22Rv1 (cell line): Measurements from ENCODE around the gene C8B.

Experiments used
- H3K27ac ChIP-seq: fragments of 450-650 bp; 2 replicates; pipeline ENCODE4 v1.5.1; 2017
- CTCF ChIP-seq: fragments of 450-650 bp; IDR thresholded peaks from 2 replicates; pipeline ENCODE4 v1.5.1; 2017; ENCODE audit warnings: mild to moderate bottlenecking
- ZFX ChIP-seq: fragments of 450-650 bp; IDR thresholded peaks from 2 replicates; pipeline ENCODE4 v1.6.1; 2017; ENCODE audit warnings: antibody characterized with exemption, borderline replicate concordance

Gene C8B

DNA sequence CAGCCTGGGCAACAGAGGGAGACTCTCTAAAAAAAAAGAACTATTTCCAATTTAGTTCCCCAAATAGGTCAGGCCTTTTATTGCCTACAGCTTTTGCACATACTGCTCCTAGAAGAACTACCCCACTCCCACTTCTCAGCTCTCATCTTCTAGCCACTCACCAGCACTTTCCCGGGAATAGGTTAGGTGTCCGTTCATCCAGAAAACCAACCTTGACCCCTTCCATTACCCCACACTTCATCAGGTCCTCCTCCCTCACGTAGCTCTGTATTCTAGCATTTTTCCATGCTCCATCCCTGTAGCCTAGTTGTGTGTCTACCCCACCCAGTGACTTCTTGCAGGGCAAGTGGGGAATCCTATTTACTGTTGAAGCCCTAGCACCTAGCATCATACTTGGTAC lies 42.6 kb downstream of the C8B start:
- no peak overlapping the region for H3K27ac ChIP-seq
- TF ChIP-seq ZFX (no peak), CTCF (no peak)

DNA sequence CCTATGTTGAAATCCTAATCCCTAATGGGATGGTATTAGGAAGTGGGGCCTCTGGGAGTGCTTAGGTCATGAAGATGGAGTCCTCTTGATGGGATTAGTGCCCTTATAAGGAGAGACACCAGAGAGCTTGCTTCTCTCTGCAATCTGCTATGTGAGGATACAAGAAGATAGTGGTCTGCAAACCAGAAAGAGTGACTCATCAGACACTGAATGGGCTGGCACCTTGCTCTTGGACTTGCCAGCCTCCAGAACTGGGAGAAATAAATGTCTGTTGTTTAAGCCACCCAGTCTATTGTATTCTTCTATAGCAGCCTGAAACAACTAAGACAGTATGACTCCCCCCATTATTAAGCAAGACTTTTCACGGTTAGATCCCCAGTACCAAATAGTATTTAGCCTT lies 43.3 kb downstream of the C8B start:
- no peak for TF ChIP-seq CTCF
- TF ChIP-seq ZFX = no peak
- H3K27ac ChIP-seq = no peak overlapping the region

DNA sequence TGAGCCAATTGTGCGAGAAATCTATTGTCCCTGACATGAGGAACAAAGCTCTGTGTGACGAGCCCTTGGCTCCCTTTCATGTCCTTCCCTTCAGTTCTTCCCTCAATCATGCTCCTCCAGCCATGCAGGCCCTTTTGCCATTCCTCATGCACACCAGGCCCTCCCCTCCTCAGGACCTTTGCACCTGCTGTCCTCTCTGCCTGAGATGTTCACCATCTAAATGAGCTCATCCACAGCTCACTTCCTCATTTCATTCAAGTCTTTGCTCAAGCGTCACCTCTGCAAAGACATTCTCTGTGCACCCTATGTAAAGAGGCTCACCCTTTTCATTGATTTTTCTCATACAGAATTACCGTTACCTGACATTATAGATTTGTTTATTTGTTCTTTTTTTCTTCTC lies 43.7 kb downstream of the C8B start:
- H3K27ac ChIP-seq = no peak overlapping the region
- TF ChIP-seq ZFX (no peak), CTCF (no peak)

DNA sequence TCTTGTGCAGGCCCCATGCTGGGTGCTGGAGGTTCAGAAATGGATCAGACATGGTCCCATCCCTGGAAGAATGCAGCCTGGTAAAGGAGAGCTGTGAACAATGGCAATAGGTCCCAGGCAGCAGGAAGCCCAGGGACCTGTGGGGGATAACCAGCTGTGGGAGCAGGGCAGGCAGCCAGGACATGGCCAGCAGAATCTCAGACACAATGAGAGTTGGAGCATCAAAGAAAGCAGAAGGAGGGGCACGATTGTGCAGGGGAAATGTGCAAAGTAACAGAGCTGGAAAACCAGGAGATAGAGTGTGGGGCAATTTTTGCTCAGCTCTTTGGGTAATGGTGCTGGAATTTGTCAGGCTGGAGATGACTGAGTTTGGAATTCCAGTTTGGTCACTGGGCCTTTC lies 44.3 kb downstream of the C8B start:
- TF ChIP-seq ZFX (no peak), CTCF (no peak)

DNA sequence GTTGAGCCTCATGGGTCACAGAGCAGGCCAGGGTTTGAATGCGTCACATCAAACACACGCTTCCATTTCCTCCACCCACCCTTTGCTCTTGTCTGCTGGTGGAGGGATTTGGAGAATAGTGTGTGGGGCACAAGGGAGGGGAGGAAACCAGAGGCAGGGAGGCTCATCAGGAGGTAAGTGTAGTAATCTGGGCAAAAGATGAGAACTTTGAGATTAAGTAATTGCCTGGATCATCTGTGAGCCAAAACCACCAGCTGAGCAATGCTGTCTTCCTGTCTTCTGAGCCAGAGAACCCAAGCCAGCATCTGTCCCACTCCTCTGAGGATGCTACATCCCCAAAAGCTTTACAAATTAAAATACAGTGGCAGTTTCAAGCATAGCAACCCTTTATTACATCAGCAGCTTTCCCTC lies 45.2 kb downstream of the C8B start:
- TF ChIP-seq CTCF (no peak), ZFX (no peak)
- H3K27ac ChIP-seq = peak overlapping the region; percentile 47; the same call in 1 of the 2 replicates

More for the DNA sequence above, 44.3 kb downstream of the C8B start:
- 0 out of 2 replicates have a peak overlapping the region, but pooled peaks have one; percentile 47 for H3K27ac ChIP-seq

DNA sequence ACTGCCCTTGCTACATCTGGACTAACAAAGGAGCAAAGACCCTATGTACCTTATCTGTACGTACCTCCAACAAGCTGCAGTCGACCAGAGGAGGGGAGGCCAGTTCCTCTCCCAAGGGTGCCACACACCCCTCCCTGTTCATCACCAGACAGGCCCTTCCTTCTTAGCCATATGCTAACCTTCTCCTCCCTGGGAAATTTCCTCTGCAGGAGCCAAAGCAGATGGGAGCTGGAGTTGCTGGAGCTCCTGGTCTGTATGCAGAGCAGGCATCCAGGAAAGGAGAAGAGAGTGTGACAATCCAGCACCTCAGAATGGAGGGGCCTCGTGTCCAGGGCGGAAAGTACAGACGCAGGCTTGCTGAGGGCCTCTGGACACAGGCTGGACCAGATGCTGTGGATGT lies 48.5 kb downstream of the C8B start:
- H3K27ac ChIP-seq = no peak overlapping the region
- TF ChIP-seq ZFX = no peak
- TF ChIP-seq CTCF = no peak

DNA sequence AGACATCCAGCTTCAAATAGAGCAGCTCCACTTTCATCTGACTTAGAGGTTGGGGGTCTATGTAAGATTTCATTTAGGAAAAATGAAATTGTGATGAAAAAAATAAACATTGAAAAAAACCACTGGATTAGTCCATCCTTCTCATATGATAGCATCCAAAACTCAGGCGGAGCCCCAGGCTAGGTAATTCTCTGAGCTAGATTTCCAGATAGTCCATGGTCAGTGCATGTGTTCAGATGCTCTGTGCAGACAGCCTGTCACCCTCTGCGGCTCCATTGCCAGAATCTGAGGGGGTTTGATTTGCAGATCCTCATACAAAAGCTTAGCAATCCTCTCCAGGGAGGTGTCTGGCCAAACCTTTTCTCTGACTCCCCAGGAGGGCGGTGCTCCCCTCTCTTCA lies 49.2 kb downstream of the C8B start:
- TF ChIP-seq ZFX = no peak
- TF ChIP-seq CTCF = no peak
- no peak overlapping the region for H3K27ac ChIP-seq
